Spleen (tissue), 7 donors: ENCODE measurements around the gene ARL14.

Source experiments
- POLR2A ChIP-seq, 3 donors: fragments of 450-650 bp; IDR thresholded peaks; one replicate each; pipeline ENCODE4 v1.5.1; 2017; ENCODE audit warnings: antibody characterized with exemption in 3 of 3, mild to moderate bottlenecking in 1 of 3
- POLR2AphosphoS5 ChIP-seq, 3 donors: sonication (generic); formaldehyde crosslinking; IDR thresholded peaks; one replicate each; pipeline ENCODE4 v1.5.1; 2017; ENCODE audit warnings: antibody characterized with exemption in 3 of 3
- TF ChIP-seq, protein P1 (sequence below), 11 experiments: fragments of 200-600 bp in 7 of 11; fragments of 450-650 bp in 4 of 11; sonication (generic) in 4 of 11; IDR thresholded peaks in 8 of 11; conservative IDR thresholded peaks in 3 of 11; 1 replicate in 7 of 11; 2 replicates in 4 of 11; pipeline versions ENCODE4 v1.4.0 to v1.8.0; 2016 to 2021; ENCODE audit warnings: antibody characterized with exemption in 11 of 11, inconsistent platforms in 4 of 11, mild to moderate bottlenecking in 1 of 11
- donor health status: DM: no; HTN: no; CAD: no; lungs with moderate emphysema.
- donor health status: DM: no; HTN: no; CAD: no.
- donor health status: DM: no; HTN: no; CAD: no.

DNA sequence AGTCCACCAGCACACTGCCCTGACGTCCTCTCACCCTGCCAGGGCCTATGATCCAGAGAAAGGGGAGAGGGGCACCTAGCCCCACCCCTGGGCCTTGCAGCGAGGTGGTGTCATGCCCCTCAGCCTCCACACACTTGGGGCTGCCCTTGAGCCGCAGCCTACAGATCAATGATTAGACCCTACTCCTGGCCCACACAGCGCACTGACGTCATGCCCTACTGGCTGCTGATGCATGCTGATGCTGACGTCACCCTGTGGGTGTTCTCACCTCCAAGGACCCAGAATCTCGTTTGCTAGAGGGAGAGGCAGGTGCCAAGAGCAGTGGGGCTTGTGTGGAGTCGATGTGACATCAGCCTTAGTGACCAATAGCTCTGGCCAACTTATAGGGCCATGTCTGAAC lies 18.0 kb downstream of the ARL14 start:
- no peak for TF ChIP-seq POLR2AphosphoS5 (IDR thresholded peaks at IDR 0.05)
- TF ChIP-seq, protein P1, sequence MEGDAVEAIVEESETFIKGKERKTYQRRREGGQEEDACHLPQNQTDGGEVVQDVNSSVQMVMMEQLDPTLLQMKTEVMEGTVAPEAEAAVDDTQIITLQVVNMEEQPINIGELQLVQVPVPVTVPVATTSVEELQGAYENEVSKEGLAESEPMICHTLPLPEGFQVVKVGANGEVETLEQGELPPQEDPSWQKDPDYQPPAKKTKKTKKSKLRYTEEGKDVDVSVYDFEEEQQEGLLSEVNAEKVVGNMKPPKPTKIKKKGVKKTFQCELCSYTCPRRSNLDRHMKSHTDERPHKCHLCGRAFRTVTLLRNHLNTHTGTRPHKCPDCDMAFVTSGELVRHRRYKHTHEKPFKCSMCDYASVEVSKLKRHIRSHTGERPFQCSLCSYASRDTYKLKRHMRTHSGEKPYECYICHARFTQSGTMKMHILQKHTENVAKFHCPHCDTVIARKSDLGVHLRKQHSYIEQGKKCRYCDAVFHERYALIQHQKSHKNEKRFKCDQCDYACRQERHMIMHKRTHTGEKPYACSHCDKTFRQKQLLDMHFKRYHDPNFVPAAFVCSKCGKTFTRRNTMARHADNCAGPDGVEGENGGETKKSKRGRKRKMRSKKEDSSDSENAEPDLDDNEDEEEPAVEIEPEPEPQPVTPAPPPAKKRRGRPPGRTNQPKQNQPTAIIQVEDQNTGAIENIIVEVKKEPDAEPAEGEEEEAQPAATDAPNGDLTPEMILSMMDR (IDR thresholded peaks at IDR 0.05 in 8 of 11, conservative IDR thresholded peaks at IDR 0.05 in 3 of 11): no peak
- no peak for TF ChIP-seq POLR2A (IDR thresholded peaks at IDR 0.05)
